Measurements from ENCODE around the gene NR4A3.

The NR4A3 gene

DNA sequence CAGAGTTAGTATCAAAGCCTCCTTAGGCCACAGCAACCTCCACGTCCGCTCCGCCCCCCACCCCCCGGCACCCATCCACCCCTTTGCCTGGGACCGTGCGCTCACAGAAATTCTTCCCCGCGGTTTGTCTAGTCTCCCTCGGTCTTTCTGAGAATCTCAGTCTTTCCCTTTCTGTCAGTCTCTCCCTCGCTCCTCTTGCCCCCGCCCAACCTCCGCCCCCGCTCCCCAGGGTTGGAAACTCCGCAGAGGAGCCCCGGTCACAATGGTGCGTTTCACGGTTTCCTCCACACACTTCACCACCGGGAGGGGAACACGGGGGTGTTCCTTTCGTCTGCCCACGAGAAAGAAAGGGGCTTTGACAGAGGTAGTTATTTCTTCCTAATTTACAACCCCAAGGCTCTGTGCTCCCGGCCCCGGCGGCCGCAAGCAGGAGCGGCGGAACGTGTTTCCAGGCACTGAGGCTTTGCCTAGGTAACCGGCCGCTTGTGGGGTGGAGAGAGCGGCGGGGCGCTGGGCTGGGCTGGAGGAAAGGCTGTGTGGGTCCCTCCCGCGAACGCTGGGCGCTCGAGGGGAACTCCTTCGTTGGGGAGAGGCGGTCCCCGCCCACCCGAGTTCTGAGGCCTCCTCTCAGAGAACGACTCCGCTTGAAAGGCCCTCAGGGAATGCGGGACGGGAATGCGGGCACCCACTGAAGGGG is 2.1 kb downstream of the NR4A3 start:
- POLR2A ChIA-PET: no interaction called here
- TF ChIP-seq, protein P1, sequence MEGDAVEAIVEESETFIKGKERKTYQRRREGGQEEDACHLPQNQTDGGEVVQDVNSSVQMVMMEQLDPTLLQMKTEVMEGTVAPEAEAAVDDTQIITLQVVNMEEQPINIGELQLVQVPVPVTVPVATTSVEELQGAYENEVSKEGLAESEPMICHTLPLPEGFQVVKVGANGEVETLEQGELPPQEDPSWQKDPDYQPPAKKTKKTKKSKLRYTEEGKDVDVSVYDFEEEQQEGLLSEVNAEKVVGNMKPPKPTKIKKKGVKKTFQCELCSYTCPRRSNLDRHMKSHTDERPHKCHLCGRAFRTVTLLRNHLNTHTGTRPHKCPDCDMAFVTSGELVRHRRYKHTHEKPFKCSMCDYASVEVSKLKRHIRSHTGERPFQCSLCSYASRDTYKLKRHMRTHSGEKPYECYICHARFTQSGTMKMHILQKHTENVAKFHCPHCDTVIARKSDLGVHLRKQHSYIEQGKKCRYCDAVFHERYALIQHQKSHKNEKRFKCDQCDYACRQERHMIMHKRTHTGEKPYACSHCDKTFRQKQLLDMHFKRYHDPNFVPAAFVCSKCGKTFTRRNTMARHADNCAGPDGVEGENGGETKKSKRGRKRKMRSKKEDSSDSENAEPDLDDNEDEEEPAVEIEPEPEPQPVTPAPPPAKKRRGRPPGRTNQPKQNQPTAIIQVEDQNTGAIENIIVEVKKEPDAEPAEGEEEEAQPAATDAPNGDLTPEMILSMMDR (IDR thresholded peaks at IDR 0.05; ENCODE audit: insufficient read depth, low read length, missing control alignments): no peak
- H3K4me3 ChIP-seq (ENCODE audit: low read depth, low read length): peak overlapping the region; percentile 95
- DNase-seq (ENCODE audit: low read depth, low spot score): no peak
- CTCF ChIA-PET: interaction anchor here (0.7 to 1.8 kb wide), 10 partner anchors 11 to 638 kb away, joined by 3 to 6 read pairs (median 3); partner anchors contain the start of gene STX17

DNA sequence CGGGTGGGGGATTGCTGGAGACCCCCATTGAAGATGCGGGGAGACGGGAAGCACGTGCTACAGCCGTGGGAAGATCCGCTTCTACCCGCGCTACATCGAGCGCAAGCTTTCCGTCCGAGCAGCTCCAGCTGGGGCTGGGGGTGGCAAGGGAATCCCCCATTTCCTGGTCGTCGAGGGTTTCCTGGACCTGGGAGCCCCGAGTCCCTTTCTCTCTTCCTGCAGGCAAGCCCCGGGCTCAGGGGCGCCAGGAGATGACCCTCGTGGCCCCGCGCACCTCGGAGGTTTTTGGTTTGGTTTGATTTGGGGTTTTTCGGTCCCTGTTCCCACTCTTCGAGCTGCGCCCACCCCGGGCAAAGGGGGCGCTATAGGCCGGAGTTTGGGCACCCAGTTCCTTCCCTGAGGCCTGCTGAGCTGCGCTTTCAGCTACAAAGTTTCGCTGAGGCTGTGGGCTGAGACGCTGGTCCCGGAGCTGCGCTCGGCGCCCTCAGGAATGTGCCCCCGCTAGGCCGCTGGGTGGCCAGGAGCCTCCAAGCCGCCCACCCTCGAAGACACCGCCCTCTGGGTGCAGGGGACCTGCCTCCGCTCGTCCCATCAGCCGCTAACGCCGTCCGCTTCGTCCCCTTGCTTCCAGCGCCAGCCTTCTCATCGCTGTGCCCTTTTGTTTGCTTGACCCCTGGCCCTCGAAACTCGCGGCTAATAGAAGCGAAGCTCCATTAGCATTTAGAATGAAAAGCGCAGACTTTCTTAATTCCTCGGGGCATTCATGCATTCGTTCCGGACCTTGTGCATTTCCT is 2.9 kb downstream of the NR4A3 start:
- CTCF ChIA-PET: interaction anchor here (0.7 to 1.8 kb wide), 10 partner anchors 12 to 913 kb away, joined by 3 to 6 read pairs (median 3); no protein-coding TSS in a partner anchor
- POLR2A ChIA-PET: no interaction called here
- H3K4me3 ChIP-seq (ENCODE audit: low read depth, low read length): peak overlapping the region; percentile 95
- TF ChIP-seq, protein P1 (IDR thresholded peaks at IDR 0.05; ENCODE audit: insufficient read depth, low read length, missing control alignments): peak; percentile 58
- DNase-seq (ENCODE audit: low read depth, low spot score): no peak

DNA sequence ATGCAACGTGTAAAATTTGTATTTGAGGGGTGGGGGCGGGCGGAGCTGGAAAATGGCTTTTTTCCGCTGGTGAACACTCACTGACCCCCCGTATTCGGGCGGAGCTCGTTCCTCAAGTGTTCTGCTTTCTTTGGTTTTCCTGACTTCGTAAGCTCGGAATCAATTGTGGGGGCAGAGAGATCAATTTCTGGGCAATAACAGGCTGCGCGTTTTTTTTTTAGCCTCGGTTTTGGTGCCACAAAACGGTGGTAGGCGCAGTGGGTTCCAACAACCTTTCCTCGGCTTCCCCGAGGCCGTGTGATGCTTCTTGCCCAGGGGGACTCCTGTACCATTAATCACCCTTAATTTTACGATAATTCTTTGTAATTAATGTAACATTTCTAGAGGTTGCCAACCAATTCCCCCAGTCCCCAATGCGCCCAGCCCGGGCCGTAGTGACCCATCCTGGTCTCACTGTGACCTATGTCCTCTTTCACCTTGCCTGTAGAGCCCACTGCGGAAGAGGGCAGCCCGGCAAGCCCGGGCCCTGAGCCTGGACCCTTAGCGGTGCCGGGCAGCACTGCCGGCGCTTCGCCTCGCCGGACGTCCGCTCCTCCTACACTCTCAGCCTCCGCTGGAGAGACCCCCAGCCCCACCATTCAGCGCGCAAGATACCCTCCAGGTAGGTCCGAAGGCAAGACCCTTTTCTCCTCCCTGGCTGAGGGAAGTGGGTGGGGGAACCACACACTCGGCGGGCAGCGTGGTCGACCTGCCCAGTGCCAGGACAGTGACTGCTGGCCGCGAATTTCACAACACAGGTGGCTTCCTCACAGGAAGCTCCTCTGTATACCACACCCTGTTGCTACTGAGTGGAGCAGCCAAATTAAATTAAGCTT is 3.7 kb downstream of the NR4A3 start:
- CTCF ChIA-PET: interaction anchor here (0.7 to 1.8 kb wide), 9 partner anchors 11 to 914 kb away, joined by 3 to 6 read pairs (median 3); no protein-coding TSS in a partner anchor

DNA sequence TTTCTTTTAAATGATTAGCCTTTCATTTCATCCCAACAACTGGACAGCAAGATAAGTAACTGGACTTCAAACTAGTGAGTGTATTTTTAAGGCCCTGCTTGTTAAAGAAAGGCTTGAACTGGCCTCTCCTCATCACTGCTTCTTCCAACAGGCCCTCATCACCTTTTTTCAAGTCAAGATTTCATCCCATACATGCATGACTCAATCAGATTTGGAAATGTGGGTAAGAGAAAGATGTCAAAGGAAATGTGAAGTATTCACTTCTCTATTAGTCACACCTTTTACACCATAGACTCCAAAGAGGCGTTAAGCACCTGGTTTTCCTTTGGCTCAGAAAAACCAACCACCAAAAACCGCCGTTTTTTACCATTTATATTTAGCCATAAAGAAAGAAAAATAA is 4.9 kb downstream of the NR4A3 start:
- TF ChIP-seq, protein P1 (IDR thresholded peaks at IDR 0.05; ENCODE audit: insufficient read depth, low read length, missing control alignments): no peak
- H3K4me3 ChIP-seq (ENCODE audit: low read depth, low read length): no peak overlapping the region
- ChIA-PET POLR2A (no interaction called here), CTCF (interaction anchor here (0.7 to 1.2 kb wide), 2 partner anchors 19 to 511 kb away, joined by 3 read pairs; no protein-coding TSS in a partner anchor)
- DNase-seq (ENCODE audit: low read depth, low spot score): no peak

More for the DNA sequence above, 3.7 kb downstream of the NR4A3 start:
- no peak for DNase-seq (ENCODE audit: low read depth, low spot score)
- H3K4me3 ChIP-seq (ENCODE audit: low read depth, low read length): no peak overlapping the region
- TF ChIP-seq, protein P1 (IDR thresholded peaks at IDR 0.05; ENCODE audit: insufficient read depth, low read length, missing control alignments): no peak
- POLR2A ChIA-PET: no interaction called here

DNA sequence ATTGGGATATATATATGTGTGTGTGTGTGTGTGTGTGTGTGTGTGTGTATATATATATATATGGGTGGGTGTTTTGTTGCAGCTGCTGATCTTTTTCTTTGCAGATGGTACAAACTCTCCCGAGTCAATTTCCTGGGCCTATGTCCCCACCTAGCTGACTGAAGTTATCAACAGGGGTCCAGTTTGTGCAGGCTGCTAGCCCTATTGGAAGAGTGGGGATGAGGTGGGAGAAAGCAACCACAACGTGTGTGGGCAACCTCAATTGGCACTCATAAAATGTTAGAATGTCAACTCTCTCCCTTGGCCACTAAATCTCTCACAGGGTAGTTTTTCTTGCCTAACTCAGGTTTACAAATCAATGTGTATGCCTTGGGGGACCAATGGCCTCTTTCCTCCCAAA is 5.6 kb downstream of the NR4A3 start:
- POLR2A ChIA-PET: no interaction called here
- TF ChIP-seq, protein P1 (IDR thresholded peaks at IDR 0.05; ENCODE audit: insufficient read depth, low read length, missing control alignments): no peak

More for the DNA sequence above, 5.6 kb downstream of the NR4A3 start:
- DNase-seq (ENCODE audit: low read depth, low spot score): no peak
- no peak overlapping the region for H3K4me3 ChIP-seq (ENCODE audit: low read depth, low read length)
- CTCF ChIA-PET: interaction anchor here (1.0 kb wide), 1 partner anchor 498 kb away, joined by 3 read pairs; no protein-coding TSS in a partner anchor

All from AG04449 (cell line).